GM12864 (cell line): ENCODE measurements around the gene CCNI.
"Not testable (repeated sequence)": the region's sequence is repeated elsewhere in the genome, so short reads cannot be mapped to it uniquely, and the experiment has no call there.

ENCODE experiments used
- DNase-seq: peaks from one replicate; pipeline ENCODE4 v3.0.0-alpha.2; 2011; ENCODE audit warnings: low read depth
- H3K4me3 ChIP-seq: 2 replicates; pipeline ENCODE4 v1.5.1; 2011; ENCODE audit warnings: mild to moderate bottlenecking, low read depth, low read length, control low read depth
- CTCF ChIP-seq: IDR thresholded peaks from 2 replicates; pipeline ENCODE4 v1.5.1; 2011; ENCODE audit warnings: low read depth, mild to moderate bottlenecking, moderate library complexity, low read length, control low read depth, inconsistent platforms; ENCODE audit errors: missing control alignments

CCNI gene

GRCh38 chr4:77073981-77074380 is 1.8 kb downstream of the CCNI start:
- peak overlapping the region; percentile 92 for H3K4me3 ChIP-seq
- no peak for DNase-seq
- no peak for TF ChIP-seq CTCF

DNA sequence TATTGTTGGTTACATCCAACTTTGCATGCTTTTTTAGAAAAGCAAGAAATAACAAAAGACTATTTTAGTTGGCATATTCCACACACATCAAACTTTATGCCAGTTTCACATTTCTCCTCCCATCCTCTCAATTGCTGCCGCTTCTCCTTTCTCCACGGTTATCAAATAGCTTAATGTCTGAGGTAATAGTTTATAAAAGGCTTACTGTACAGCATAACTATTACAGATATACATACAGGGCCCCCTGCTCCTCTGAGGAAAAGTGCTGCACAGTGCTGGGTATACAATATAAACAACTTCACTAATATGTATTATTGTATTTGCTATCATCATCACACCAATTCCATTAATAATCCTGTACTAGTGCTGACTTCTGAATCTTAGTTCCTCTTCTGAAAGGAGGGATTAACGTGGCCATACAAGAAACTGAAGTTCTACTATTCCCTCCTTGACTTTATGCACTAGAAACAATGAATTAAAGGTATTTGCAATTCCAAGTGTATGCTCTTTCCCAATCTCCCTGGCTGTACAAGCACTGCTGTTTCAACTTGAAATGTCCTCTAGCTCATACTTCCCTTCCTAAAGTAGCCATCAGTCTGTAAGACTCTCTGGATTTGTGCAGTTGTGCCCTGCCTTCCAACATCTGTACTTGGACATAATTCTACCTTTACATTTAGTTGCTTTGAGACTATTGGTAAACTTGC is 2.5 kb downstream of the CCNI start:
- no peak for TF ChIP-seq CTCF
- peak overlapping the region; percentile 92 for H3K4me3 ChIP-seq
- no peak for DNase-seq

DNA sequence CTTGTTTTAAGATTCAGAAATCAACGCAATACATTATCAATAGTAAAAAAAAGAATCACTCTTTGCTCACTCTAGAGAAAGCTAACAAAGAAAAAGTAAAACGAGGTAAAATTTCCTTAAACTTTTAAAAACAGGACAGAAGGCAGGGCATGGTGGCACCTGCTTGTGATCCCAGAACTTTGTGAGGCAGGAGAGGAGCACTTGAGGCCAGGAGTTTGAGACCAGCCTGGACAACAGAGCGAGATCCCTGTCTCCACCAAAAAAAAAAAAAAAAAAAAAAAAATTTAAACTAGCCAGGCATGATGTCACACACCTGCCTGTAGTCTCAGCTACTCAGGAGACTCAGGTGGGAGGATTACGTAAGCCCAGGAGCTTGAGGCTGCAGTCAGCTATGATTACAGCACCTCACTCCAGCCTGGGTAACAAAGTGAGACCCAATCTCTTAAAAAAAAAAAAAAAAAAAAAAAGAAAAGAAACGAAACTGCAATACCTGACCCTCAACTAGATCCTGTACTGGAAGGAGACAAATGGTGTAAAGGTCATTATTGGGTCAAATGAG is 3.5 kb downstream of the CCNI start:
- no peak for TF ChIP-seq CTCF
- H3K4me3 ChIP-seq, result no peak overlapping the region; the same call in 1 of the 2 replicates
- DNase-seq, result no peak

GRCh38 chr4:77069514-77069913 is 6.3 kb downstream of the CCNI start:
- DNase-seq, result peak; percentile 27
- H3K4me3 ChIP-seq, result not testable (repeated sequence)

GRCh38 chr4:77065382-77065781 is 10.4 kb downstream of the CCNI start:
- no peak for DNase-seq
- no peak for TF ChIP-seq CTCF
- no peak overlapping the region for H3K4me3 ChIP-seq

DNA sequence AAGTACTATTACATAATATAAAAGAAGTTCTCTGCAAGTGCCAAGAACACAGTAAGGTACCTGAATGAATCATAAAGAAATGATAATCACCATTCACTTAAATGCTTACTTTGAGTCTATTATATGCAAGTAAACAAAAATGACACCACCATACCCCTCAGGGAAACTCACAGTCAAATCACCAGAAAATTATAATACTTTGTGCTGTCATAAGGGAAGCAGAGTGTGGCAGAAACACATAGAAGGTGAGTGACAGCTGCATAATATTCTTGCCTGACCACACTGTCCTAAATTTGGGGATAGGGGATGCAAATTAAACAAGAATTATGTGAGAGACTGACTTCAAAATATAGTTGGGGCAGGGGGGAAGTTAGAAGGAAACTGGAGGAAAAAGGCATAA is 12.9 kb downstream of the CCNI start:
- no peak for TF ChIP-seq CTCF
- DNase-seq, result no peak
- H3K4me3 ChIP-seq, result no peak overlapping the region

DNA sequence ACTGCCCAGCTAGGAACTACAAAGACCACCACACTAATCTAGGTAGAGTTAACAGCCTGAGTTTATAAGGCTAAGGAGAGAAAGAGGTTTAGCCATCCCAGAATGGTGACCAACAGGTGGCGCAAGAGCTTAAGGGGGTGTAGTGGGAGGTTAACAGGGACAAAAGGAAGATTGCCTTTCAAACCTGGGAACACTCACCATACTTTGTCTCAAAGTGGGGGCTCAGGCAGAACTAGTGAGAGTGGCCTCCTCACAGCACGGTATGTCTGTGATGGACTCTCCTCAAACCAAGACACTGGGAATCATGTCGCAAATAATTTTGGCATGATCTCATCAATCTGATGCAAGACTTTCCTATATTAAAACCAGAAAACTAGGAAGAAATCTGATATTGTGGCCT is 23.4 kb downstream of the CCNI start:
- no peak overlapping the region for H3K4me3 ChIP-seq
- TF ChIP-seq CTCF, result peak; percentile 68
- no peak for DNase-seq
